MM.1S (cell line): ENCODE data around the gene RPS3.

Experiments used
- EZH2 ChIP-seq: fragments of 300-600 bp; sonication (generic); optimal IDR thresholded peaks from 2 replicates; pipeline ENCODE3; 2017; ENCODE audit warnings: low read depth, mild to moderate bottlenecking, antibody characterized with exemption, low read length, mixed read lengths
- TF ChIP-seq, protein P1 (sequence below): fragments of 300-600 bp; sonication (generic); IDR thresholded peaks from 2 replicates; pipeline ENCODE4 v1.5.1; 2016; ENCODE audit warnings: antibody characterized with exemption, low read length, mixed read lengths

DNA sequence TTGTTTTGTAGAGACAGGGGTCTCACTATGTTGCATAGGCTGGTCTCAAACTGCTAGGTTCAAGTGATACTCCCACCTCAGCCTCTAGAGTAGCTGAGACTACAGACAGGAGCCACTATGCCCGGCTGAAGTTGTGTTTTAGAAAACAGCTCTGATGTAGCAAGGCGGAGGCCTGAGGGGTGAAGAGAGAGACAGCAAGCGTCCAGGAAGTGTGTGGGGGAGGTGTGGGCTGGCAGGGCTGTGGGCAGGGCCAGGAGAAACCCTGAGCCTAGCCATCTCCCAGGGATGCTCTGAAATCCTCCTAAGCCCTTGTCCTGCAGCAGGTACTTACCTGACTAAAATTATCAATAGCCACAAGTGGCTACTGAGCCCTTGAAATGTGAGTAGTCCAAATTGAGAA lies 16.1 kb upstream of the RPS3 start:
- TF ChIP-seq, protein P1, sequence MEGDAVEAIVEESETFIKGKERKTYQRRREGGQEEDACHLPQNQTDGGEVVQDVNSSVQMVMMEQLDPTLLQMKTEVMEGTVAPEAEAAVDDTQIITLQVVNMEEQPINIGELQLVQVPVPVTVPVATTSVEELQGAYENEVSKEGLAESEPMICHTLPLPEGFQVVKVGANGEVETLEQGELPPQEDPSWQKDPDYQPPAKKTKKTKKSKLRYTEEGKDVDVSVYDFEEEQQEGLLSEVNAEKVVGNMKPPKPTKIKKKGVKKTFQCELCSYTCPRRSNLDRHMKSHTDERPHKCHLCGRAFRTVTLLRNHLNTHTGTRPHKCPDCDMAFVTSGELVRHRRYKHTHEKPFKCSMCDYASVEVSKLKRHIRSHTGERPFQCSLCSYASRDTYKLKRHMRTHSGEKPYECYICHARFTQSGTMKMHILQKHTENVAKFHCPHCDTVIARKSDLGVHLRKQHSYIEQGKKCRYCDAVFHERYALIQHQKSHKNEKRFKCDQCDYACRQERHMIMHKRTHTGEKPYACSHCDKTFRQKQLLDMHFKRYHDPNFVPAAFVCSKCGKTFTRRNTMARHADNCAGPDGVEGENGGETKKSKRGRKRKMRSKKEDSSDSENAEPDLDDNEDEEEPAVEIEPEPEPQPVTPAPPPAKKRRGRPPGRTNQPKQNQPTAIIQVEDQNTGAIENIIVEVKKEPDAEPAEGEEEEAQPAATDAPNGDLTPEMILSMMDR: no peak
- TF ChIP-seq EZH2: no peak
